HG03565 (cell line): ENCODE data around the gene FAM89B.
"Not testable (repeated sequence)": the region's sequence is repeated elsewhere in the genome, so short reads cannot be mapped to it uniquely, and the experiment has no call there.

Experiments used
- ATAC-seq: cut with Tn5 transposase; IDR thresholded peaks from one replicate; pipeline ENCODE4 v1.9.1; 2021; ENCODE audit warnings: mild to moderate bottlenecking, moderate library complexity; ENCODE audit not compliant: unreplicated experiment

Gene FAM89B

DNA sequence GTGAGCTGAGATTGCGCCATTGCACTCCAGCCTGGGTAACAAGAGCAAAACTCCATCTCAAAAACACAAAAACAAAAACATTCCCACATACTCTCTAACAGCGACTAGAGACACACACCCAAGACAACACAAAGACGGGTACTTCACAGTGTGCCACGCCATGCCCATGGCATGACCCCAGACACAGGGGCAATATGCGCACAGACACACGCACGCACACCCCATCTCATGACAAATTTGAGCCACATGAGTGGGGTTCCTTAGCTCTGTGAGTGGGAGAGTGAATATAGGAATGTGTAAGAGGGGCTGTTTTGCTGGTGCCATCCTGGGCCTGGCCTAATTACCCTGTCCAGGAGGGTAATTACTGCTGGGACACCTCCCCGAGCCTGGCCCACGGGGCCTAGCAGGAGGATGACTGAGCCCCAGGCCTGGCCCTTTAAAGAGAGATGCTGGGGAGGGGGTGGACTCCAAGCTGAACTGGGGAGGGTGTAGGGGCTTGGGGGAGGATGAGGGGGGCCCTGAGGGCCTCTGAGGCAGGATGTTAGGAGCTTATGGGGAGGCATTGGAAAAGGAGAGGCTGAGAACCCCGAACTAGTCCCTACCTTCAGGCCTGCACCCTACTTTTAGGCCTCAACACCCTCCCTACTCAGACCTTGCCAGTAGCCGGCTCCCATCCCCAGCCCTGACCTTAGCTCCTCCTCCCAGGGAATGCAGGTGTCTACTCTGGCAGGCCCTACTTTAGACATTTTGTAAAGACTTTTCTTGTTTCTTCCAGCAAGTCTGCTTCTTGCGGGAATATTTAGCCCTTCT is 15.7 kb upstream of the FAM89B start:
- no peak for ATAC-seq

DNA sequence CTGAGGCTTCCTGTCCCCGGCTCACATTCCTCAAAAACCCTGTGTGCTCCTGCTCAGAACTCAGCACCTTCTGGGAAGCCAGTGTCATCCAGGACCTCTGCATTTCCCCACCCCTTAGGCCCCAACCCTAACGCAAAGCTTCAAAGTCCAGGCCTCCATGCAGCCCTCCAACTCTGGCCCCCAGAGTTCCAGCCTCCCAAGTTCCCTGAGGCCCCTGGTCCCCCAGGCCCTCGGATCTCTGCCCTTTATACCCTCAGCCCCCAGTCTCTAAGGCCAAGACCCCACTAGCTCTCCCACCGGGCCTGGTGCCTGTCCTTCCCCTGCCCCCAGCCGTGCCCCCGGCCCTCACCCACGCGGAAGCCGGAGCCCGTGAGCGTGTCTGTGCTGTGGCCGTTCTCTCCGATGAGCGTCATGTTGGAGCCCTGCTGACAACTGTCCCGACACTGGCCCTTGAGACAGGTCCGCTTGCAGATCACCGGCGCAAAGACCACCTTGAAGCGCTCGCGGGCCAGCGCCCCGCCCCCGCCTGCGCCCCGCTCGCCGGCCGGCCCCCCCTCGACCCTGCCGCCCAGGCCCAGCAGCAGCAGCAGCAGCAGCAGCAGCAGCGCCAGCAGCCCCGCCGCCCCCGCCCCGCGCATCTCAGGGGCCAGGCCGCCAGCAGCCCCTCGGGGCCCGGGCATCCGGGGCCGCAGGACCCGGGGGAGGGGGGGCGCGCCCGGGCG is 14.9 kb upstream of the FAM89B start:
- ATAC-seq, result no peak

DNA sequence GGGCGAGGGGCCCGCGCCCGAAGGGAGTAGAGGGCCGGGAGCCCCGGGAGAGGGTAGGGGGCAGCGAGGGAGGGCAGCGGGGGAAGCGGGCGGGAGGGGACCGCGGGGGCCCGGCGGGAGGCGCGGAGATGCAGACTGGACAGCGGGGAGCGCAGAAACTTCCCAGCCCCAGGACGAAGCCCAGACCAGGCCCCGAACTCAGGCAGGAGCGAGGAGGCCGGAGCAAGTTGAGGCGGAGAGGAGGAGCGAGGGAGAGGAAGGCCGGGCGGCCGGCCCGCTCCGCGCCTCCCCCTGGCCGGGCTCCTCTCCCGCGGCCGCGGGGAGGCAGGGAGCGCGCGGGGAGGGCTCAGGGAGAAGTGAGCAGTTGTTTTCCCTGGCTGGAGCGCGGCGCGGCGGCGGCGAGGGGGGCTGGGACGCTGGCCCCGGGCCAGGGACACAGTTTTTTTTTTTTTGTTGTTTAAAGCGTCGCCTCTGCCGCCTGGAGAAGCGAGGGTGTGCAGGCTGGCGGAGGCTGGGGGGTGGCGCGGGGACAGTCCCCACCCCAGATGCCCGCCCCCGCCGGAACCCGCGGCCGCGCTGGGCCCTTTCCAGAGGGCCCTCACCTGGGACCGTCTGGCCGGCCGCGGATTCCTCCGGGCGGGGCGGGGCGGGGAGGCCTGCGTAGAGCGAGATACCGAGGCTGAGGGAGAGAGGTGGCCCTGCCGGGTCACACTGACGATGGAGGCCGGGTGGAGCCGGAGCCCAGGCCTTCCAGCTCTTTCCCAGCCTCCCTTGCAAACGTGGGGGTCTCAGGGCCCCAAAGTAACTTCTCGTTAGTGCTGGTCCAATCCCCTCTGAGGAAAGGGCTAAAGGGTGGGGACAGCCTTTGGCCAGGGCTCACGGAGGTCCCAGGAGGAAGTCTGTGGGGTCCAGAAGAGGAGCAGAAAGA is 14.1 kb upstream of the FAM89B start, which contains the start of gene LTBP3:
TSS of gene LTBP3 (minus strand) at position 358 of the 928 bp plus-strand sequence. CDS start 400 bp downstream, outside the sequence.
- ATAC-seq, result no peak

DNA sequence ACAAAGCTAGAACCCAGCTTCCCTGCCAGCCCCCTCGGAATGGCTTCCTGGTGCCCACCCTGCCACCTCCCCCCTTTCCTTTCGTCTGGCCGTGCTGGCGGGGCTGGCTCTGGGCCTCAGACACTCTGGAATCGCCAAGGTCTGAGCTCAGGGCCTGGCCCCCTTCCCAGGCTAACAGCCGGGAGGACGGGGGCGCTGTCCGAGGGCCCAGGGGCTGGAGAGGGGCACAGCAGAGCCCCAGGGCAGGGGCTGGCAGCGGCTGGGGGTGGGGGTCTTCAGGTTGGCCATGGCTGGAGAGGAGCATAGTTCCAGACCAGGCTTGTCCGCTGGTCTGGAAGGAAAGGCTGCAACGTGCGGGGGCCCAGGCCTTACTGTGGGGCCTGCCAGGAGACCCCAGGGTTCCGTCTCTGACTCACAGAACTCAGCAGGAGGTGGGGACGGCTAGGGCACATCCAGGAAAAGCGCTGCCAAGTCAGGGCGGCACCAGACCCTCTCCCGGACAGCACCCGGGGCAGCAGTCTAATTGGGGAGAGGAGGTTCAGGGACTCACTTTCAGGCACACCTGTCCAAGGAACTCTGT is 13.3 kb upstream of the FAM89B start:
- no peak for ATAC-seq

DNA sequence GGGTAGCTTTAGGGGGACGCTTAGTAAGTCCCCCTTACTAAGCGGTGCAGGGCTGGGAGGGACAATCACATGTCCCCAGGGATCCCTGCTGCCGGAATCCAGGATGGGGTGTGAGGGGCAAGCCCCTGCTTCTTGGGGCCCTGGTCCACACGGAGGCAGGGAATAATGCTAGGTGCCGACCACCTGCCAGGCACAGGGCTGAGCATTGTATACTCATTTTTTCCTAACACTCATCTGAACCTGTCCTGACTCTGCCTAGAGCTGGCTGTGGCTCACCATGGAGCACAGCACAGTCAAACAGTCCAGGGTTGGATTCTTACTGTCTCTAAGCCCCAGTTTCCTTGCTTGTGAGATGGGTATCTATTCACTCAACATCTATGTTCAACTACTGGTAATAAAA is 12.8 kb upstream of the FAM89B start:
- ATAC-seq, result no peak

DNA sequence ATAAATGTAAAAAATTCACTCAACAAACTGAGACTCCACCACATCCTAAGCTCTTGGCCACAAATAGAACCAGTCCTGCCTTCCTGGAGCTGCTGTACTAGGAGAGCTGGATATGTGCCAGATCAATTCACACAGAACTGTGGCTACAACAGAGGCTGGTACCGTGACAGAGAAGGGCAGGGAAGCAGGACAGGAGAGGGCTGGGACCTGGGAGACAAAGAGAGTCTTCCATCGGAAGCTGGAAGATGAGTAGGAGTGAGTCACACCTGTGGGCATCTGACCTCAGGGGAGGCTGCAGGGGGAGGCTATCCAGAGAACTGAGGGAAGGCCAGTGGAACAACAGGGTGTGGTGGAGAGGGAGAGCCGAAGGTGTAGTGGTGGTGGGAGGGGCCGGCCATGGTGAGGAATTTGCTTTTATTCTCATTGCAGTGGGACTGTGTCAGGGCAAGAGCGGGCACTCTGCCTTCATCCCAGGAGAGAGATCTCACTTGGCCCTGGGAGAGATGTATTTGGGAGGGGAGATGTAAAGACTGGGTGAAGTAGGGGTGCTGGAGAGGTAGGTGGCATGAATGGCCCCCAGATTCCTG is 12.3 kb upstream of the FAM89B start:
- ATAC-seq, result no peak

DNA sequence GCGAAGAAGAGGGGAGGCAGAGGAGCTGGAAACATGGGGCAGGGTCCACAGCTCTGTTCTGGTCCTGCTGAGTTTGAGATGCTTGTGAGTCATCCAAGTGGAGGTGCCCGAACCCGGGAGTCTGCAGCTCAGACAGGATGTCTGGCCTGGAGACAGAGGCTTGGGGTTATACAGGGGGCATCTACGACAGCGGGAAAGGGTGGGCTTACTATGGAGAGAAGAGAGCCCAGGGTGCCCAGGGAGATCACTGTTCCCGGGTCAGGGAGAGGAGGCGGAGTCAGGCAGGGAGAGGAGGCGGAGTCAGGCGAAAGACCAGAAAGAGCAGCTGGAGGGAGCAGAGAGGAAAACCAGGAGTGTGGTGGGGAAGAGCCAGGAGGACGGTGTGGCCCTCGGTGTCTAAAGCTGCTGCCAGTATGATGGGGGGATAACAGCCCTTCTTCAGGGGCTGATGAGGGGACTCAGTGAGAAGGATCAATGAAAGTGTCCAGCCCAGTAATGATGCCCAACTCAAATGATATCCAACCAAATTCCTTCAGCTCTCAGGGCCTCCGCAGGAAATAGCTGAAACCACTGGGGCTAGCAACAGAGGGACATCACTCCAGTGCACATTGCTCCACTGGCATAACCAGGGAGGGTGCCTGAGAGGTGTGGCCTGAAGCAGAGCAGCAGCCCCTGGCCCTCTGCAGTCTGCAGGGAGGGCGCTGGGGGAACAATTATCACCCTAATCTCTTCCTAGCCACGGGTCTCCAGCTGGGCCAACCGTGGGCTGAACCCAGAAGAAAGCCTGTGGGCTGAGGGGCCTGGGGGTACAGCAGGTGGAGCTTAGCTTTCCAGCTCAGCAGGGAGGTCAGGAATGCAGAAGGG is 11.6 kb upstream of the FAM89B start:
- ATAC-seq, result no peak

DNA sequence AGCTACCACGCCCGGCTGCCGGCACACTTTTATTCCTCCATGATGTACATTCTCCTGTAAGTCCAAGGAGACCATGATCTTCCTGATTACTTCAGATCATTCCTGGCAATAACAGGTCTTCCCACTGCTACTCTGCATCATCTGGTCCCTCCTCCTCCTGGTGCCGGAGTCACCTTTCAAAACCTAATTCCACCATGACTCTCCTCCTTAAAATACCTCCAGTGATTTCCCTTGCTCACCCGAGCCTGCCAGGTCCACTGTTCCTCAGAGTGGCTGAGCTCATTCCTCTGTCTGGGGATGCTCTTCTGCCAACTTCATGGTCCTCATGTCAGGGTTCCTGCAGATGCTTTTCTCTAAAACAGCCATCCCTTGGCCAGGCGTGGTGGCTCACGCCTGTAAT is 10.3 kb upstream of the FAM89B start:
- ATAC-seq, result no peak

DNA sequence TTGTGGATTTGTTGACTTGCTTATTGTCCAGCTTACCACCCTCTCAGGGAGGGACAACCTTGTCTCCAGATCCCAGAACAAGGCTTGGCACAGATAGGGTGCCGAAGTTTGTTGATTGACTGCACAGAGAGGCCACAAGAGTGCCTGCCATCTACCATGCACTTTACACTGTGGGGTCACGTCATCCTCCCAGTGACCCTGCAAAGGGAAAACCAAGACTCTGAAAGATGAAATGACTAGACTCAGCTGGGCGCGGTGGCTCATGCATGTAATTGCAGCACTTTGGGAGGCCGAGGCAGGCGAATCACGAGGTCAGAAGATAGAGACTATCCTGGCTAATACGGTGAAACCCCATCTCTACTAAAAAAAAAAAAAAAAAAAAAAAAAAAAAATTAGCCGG is 9.6 kb upstream of the FAM89B start:
- ATAC-seq, result no peak

DNA sequence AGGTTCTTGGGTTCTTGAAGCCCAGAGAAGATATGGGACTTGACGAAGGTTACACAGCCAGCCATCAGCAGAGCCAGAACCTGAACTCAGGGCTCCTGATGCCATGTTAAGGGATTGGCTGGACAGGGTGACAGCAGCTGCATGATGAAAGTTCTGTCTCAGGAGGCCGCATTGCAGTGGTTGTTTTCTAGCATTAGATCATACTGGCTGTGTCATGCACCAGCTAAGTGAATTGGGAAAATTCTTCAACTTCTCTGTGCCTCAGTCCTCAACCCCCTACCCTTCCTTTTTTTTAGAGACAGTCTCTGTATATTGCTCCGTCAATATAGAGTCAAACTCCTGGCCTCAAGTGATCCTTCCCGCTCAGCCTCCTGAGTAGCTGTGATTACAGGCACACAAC is 8.7 kb upstream of the FAM89B start:
- ATAC-seq, result no peak

DNA sequence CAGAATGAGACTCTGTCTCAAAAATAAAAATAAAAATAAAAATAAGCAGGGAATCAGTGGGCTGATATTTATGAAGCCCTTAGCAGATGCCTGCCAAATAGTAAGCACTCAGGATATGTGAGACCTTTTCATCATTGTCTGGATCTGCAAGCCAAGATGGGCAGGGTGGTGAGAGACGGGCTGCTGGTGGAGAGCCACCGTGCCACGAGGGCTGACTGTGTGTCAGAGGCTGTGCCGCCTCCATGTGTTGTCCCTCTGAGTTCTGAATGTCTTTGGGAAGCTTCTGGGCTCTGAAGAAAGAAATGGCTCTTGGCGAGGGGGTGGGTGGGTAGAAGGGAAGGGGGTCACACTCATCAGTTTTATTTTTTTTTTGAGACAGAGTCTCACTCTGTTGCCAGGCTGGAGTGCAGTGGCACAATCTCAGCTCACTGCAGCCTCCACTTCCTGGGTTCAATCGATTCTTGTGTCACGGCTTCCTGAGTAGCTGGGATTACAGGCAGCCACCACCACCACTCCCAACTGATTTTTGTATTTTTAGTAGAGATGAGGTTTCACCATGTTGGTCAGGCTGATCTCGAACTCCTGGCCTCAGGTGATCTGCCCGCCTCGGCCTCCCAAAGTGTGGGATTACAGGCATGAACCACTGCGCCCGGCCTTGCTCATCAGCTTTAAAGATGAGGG is 7.3 kb upstream of the FAM89B start:
- ATAC-seq, result not testable (repeated sequence)

DNA sequence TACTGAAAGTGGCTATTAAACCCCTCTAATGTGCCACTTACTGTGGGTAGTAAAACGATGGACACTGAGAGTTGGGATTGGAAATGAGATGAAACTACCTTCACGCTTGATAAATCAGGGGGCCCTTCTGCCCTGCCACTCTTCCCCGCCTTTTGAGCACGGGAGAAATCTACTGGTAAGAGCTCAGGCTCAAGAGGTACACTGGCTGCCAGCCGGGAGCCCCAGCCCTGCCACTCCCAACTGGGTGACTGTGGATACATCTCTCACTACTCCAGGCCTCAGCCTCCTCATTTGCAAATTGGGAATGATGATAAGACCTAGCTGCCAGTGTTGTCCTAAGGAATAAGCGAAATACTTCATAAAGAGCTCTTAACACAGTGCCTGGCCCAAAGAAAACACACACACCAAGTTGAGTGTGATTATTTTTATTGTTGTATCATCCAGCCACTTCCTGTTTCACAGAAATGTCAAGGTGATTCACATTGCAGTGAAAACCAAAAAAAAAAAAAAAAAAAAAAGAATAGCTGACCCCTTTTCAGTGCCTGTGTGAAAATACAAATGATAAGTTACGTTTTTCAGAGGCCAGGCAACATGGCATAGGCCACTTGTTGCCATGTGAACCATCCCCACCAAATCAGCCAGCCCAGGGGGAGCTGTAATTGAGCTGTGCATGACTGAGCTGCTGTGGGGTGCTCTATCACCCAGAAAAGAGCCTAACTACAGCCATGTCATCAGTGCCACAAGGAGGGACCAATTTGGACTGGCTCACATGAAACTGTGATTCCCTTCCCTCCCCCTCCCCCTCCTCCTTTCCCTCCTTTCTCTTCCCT is 6.5 kb upstream of the FAM89B start:
- no peak for ATAC-seq

DNA sequence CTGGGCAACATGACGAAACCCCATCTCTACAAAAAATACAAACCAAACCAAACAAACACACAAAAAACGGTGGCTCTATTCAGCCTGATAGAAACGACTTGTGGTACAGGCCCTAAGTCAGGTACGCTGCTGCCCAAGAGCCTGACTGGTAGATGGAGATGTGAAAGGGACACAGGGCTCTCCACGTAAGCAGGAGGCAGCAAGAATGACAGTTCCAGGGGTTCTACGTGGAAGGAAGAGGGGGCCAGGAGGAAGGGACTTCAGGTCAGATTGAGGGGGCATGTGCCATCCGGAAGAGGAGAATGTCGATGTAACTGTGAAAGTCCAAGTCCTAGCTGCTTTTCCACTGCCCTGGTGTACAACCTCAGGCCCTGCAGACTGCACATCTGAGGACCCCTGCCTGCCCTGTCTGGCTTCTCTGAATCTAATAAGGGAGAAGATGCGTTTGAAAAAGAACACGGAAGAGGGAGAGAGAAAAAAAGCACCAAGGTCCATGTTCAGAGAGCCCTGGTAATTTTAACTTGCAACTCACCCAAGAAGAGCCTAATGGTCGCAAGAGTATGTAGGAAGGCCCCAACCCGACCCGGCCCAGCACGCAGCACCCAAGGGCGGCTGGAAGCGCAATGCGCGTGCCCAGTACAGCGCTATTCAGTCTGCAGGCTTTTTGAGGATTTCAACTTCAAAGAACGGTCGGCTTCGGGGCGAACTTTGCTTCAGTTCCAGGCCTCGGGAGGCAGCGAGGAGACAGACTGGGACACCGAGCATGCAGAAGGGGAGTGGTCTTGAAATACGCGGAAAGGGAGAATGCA is 3.0 kb upstream of the FAM89B start:
- ATAC-seq, result no peak

DNA sequence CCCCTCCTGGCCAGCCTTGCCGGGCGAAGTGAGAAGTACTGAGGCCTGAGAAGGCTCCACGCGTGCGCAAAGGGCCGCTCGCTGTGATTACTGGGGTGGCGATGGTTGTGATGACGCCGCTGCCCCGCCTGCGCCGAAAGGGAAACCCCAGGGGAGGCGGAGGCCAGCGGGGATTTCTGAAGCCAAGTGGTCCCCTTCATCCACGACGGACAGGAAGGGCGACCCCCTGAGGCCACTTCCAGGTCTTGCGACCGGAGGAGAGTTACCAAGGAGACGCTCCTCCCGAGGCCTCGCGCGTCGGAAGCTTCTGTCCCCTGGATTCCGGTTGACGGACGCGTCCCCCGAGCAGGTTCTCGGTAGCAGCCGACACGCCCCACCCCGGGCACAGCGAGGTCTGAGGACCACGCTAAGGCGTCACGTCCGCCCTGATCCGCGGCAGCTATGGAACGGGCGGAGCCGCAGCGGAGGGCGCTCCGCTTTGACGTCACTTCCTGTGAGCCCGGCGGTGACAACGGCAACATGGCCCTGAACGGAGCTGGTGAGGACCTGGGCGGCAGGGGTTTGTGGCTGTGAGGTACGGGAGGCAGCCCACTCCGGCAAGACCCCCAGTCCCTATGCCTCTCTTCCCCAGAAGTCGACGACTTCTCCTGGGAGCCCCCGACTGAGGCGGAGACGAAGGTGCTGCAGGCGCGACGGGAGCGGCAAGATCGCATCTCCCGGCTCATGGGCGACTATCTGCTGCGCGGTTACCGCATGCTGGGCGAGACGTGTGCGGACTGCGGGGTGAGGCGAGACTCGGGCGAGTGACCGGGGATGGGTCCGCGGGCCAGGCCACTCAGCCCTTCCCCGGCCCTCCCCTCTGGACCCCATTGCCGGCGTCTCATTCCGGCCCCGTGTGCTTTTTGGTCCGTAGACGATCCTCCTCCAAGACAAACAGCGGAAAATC is 2.1 kb upstream of the FAM89B start, which contains the start of gene ZNRD2:
TSS of gene ZNRD2 (plus strand) at position 505 of the 946 bp plus-strand sequence. CDS start at position 520, 15 bp downstream.
- ATAC-seq, result peak; percentile 54

DNA sequence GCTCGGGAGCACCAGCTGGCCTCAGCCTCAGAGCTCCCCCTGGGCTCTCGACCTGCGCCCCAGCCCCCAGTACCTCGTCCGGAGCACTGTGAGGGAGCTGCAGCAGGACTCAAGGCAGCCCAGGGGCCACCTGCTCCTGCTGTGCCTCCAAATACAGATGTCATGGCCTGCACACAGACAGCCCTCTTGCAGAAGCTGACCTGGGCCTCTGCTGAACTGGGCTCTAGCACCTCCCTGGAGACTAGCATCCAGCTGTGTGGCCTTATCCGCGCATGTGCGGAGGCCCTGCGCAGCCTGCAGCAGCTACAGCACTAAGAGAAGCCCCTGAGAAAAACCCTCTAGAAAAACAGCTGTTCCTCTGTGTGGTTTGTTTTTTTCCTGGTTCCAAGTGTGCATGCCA is 918 bp upstream of the FAM89B start:
- no peak for ATAC-seq

DNA sequence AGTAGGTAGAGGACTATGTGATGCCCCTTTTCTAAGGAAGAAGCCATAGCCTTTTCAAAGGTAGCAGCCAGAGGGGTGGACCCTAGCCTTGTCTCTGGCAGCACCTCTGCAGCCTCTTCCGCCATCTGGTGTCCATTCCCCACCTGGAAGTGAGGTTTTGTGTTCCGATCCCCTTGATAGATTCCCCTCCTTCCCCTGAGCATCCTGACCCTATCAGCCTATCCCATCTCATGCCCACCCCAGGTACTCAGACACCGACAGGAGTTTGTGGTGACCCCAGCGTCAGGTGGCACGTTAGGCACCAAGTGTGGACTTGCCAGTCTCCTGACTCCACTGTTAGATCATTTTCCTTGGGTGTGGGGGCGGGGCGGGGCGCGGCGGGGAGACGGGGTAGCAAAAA is 398 bp upstream of the FAM89B start:
- ATAC-seq, result no peak
